ENCODE data around the gene ASCC1. TPM values are rescaled to one million over a fixed set of nuclear protein-coding genes. Genes with fewer than 3 reads are reported as not detected.

ASCC1 gene
- total and polyA plus RNA-seq, 2 of the 4 experiments (the other 2 are of a cell fraction): 15.9 to 21.0 TPM

DNA sequence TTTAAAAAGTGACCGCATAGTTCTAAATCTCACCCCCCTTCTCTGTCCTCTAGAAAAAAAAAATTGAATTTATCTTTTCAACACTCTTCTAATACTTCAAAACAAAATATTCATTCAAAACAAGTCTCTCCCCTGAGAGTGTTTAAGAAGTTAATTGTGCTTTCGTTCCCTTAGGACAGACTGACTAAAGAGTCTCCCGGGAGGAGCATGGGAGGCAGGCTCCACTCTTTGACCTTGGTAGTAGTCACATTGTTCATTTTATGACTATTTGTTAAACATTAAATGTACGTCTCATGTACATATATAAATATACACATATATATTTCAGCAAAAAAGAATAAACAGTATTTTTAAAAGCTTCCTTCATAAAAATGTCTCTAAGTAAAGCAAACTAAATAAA, 92.5 kb downstream of the ASCC1 start:
- Histone ChIP-seq H3K36me3 (ENCODE audit: control insufficient read depth, insufficient read depth, low read length) (peaks cover 2% of the 10 kb centered on the region; the same call in 1 of the 2 replicates), H2BK20ac (ENCODE audit: low read depth, low read length) (no peak overlapping the region), H2AK9ac (replicated peaks; ENCODE audit: low read depth, low read length, poor library complexity) (no peak overlapping the region), H3K56ac (ENCODE audit: extremely low read depth, insufficient read depth, low read length) (no peak overlapping the region), H3K18ac (ENCODE audit: low read depth, low read length) (no peak overlapping the region), H3K14ac (replicated peaks; ENCODE audit: low read depth, low read length) (no peak overlapping the region), H2BK5ac (ENCODE audit: low read depth, low read length, poor library complexity, severe bottlenecking) (no peak overlapping the region), H3K9me1 (ENCODE audit: insufficient read depth, low read length) (no peaks in the 10 kb centered on the region), H2AFZ (replicated peaks; ENCODE audit: low read length, poor library complexity) (no peak overlapping the region), H3K9me3 (ENCODE audit: control insufficient read depth, insufficient read depth, low read length) (no peaks in the 10 kb centered on the region), H2AK5ac (ENCODE audit: low read depth, low read length) (no peak overlapping the region), H4K5ac (ENCODE audit: low read depth, low read length) (no peak overlapping the region), H3K9ac (ENCODE audit: low read depth, low read length) (no peak overlapping the region), H4K91ac (ENCODE audit: insufficient read depth, low read depth, low read length) (no peak overlapping the region), H3K23ac (ENCODE audit: low read depth, low read length) (no peak overlapping the region), H3K4ac (ENCODE audit: low read depth, low read length) (no peak overlapping the region), H3K79me1 (ENCODE audit: low read depth in 1 of 2, low read length in 2 of 2) (no peaks in the 10 kb centered on the region), H3K27ac (ENCODE audit: insufficient read depth, low read length) (no peak overlapping the region), H4K20me1 (ENCODE audit: insufficient read depth, low read length) (no peaks in the 10 kb centered on the region), H2BK15ac (ENCODE audit: low read depth, low read length) (no peak overlapping the region), H3K4me1 (ENCODE audit: control insufficient read depth, insufficient read depth, low read length) (peaks cover 1% of the 10 kb centered on the region; the same call in 1 of the 2 replicates), H3K4me3 (ENCODE audit: insufficient read depth, low read depth, low read length) (no peak overlapping the region), H2BK120ac (ENCODE audit: low read depth, low read length) (no peak overlapping the region), H3K4me2 (ENCODE audit: low read depth, low read length) (no peak overlapping the region), H3K27me3 (ENCODE audit: control insufficient read depth, insufficient read depth, low read length) (no peaks in the 10 kb centered on the region), H4K8ac (ENCODE audit: low read depth in 2 of 2, low read length in 2 of 2) (no peak overlapping the region)
- TF ChIP-seq CHD1 (IDR thresholded peaks at IDR 0.05; ENCODE audit: low read depth, low read length): no peak
- TF ChIP-seq USF2 (IDR thresholded peaks at IDR 0.05; ENCODE audit: low read depth, low read length): no peak
- TF ChIP-seq MAZ (IDR thresholded peaks at IDR 0.05; ENCODE audit: borderline replicate concordance, low read depth, low read length): no peak
- TF ChIP-seq, protein P1, sequence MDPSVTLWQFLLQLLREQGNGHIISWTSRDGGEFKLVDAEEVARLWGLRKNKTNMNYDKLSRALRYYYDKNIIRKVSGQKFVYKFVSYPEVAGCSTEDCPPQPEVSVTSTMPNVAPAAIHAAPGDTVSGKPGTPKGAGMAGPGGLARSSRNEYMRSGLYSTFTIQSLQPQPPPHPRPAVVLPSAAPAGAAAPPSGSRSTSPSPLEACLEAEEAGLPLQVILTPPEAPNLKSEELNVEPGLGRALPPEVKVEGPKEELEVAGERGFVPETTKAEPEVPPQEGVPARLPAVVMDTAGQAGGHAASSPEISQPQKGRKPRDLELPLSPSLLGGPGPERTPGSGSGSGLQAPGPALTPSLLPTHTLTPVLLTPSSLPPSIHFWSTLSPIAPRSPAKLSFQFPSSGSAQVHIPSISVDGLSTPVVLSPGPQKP (IDR thresholded peaks at IDR 0.05; ENCODE audit: borderline replicate concordance, low read depth, low read length): no peak
- no peak for TF ChIP-seq MAFK (IDR thresholded peaks at IDR 0.05; ENCODE audit: low read depth, low read length)
- no peak for TF ChIP-seq MXI1 (IDR thresholded peaks at IDR 0.05; ENCODE audit: borderline replicate concordance, low read depth, low read length)
- TF ChIP-seq POLR2A (IDR thresholded peaks at IDR 0.05; ENCODE audit: low read depth, low read length): no peak
- TF ChIP-seq SMC3 (IDR thresholded peaks at IDR 0.05; ENCODE audit: low read depth, low read length): no peak
- TF ChIP-seq, protein P2, sequence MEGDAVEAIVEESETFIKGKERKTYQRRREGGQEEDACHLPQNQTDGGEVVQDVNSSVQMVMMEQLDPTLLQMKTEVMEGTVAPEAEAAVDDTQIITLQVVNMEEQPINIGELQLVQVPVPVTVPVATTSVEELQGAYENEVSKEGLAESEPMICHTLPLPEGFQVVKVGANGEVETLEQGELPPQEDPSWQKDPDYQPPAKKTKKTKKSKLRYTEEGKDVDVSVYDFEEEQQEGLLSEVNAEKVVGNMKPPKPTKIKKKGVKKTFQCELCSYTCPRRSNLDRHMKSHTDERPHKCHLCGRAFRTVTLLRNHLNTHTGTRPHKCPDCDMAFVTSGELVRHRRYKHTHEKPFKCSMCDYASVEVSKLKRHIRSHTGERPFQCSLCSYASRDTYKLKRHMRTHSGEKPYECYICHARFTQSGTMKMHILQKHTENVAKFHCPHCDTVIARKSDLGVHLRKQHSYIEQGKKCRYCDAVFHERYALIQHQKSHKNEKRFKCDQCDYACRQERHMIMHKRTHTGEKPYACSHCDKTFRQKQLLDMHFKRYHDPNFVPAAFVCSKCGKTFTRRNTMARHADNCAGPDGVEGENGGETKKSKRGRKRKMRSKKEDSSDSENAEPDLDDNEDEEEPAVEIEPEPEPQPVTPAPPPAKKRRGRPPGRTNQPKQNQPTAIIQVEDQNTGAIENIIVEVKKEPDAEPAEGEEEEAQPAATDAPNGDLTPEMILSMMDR (conservative IDR thresholded peaks at IDR 0.05; ENCODE audit: low read depth, low read length): no peak
- TF ChIP-seq BHLHE40 (IDR thresholded peaks at IDR 0.05; ENCODE audit: low read depth, low read length): no peak
- no peak for TF ChIP-seq NFE2L2 (IDR thresholded peaks at IDR 0.05; ENCODE audit: low read depth, low read length)
- no peak for TF ChIP-seq RFX5 (IDR thresholded peaks at IDR 0.05; ENCODE audit: low read depth, low read length)
- TF ChIP-seq FOS (IDR thresholded peaks at IDR 0.05; ENCODE audit: low read depth, low read length): no peak
- no peak for TF ChIP-seq RAD21 (IDR thresholded peaks at IDR 0.05; ENCODE audit: low read length)
- no peak for TF ChIP-seq RCOR1 (IDR thresholded peaks at IDR 0.05; ENCODE audit: insufficient replicate concordance, low read length)
- no peak for TF ChIP-seq CEBPB (IDR thresholded peaks at IDR 0.05; ENCODE audit: low read depth, low read length)
- dilution Hi-C loops (cut with HindIII; ENCODE audit: low sequenced_read_pairs, unreplicated experiment): no loop called here
- DNase-seq (no peak), ATAC-seq (ENCODE audit: low read depth) (no peak)
- ChIA-PET CTCF (interaction anchor here (1.4 kb wide), 1 partner anchor 10 kb away, joined by 3 read pairs; no protein-coding TSS in a partner anchor), POLR2A (ENCODE audit: unreplicated experiment) (no interaction called here)
- no TSS peak for BruUV-seq (replicated peaks)
- in situ Hi-C loops (cut with MboI; ENCODE audit: low sequenced_read_pairs): loop anchor here (10.0 kb wide), 1 partner anchor 211 kb away; no protein-coding TSS in a partner anchor
- intact Hi-C loops (cut with micrococcal nuclease): no loop called here
- no CpG with 5 or more reads among the region's 4 CpGs for WGBS, 2 experiments (ENCODE audit: extremely low coverage in 2 of 2, insufficient read length in 1 of 2)

Data from IMR-90 (cell line).